HepG2 (cell line): Measurements from ENCODE around the gene CADPS2. TPM values are rescaled to one million over a fixed set of nuclear protein-coding genes. Genes with fewer than 3 reads are reported as not detected.

Experiments
- ARID3A ChIP-seq: IDR thresholded peaks from 2 replicates; pipeline ENCODE4 v1.6.1; 2012; ENCODE audit warnings: low read depth, low read length, improper control_type of control experiment
- CBFB ChIP-seq: sonication (generic); formaldehyde crosslinking; IDR thresholded peaks from 2 replicates; pipeline ENCODE4 v1.4.0; 2020; ENCODE audit warnings: missing genetic modification reagents
- FLYWCH1 ChIP-seq: sonication (generic); formaldehyde crosslinking; IDR thresholded peaks from 2 replicates; pipeline ENCODE4 v1.8.1; 2023; ENCODE audit warnings: mild to moderate bottlenecking, missing genetic modification reagents
- HINFP ChIP-seq: sonication (generic); formaldehyde crosslinking; IDR thresholded peaks from 2 replicates; pipeline ENCODE4 v1.4.0; 2020; ENCODE audit warnings: low read depth, mild to moderate bottlenecking, missing genetic modification reagents
- ISL2 ChIP-seq: sonication (generic); formaldehyde crosslinking; IDR thresholded peaks from 2 replicates; pipeline ENCODE4 v1.5.0; 2020; ENCODE audit warnings: missing genetic modification reagents
- MYPOP ChIP-seq: sonication (generic); formaldehyde crosslinking; IDR thresholded peaks from 2 replicates; pipeline ENCODE4 v1.8.1; 2023; ENCODE audit warnings: mild to moderate bottlenecking, moderate library complexity, missing genetic modification reagents
- RARA ChIP-seq: IDR thresholded peaks from 2 replicates; pipeline ENCODE4 v1.6.1; 2016; ENCODE audit warnings: missing genetic modification reagents, missing compliant biosample characterization
- RFX5 ChIP-seq: IDR thresholded peaks from 2 replicates; pipeline ENCODE4 v1.6.1; 2011; ENCODE audit warnings: low read depth, low read length, improper control_type of control experiment
- SNRNP70 ChIP-seq: fragments of 200-400 bp; formaldehyde crosslinking; IDR thresholded peaks from 2 replicates; pipeline ENCODE4 v1.6.1; 2017; ENCODE audit warnings: mild to moderate bottlenecking, low read depth, low read length, moderate library complexity
- SP2 ChIP-seq: sonication (generic); formaldehyde crosslinking; IDR thresholded peaks from 2 replicates; pipeline ENCODE4 v1.5.1; 2020; ENCODE audit warnings: mild to moderate bottlenecking, missing genetic modification reagents
- TCF7L2 ChIP-seq: IDR thresholded peaks from 2 replicates; pipeline ENCODE4 v1.6.1; 2011; ENCODE audit warnings: mild to moderate bottlenecking, low read depth, low read length, moderate library complexity
- ZFP41 ChIP-seq: sonication (generic); formaldehyde crosslinking; IDR thresholded peaks from 2 replicates; pipeline ENCODE4 v1.4.0; 2020; ENCODE audit warnings: mild to moderate bottlenecking, missing genetic modification reagents, borderline replicate concordance
- ZKSCAN1 ChIP-seq: fragments of 150-350 bp; IDR thresholded peaks from 2 replicates; pipeline ENCODE4 v1.6.1; 2014; ENCODE audit warnings: low read length
- ZNF138 ChIP-seq: sonication (generic); formaldehyde crosslinking; IDR thresholded peaks from 2 replicates; pipeline ENCODE4 v1.5.0; 2020; ENCODE audit warnings: mild to moderate bottlenecking, low read depth, missing genetic modification reagents
- ZNF160 ChIP-seq: sonication (generic); formaldehyde crosslinking; IDR thresholded peaks from 2 replicates; pipeline ENCODE4 v1.8.0; 2022; ENCODE audit warnings: mild to moderate bottlenecking, inconsistent platforms, missing genetic modification reagents
- ZNF281 ChIP-seq: sonication (generic); formaldehyde crosslinking; IDR thresholded peaks from 2 replicates; pipeline ENCODE4 v1.4.0; 2020; ENCODE audit warnings: missing genetic modification reagents, borderline replicate concordance
- ZNF530 ChIP-seq: sonication (generic); formaldehyde crosslinking; IDR thresholded peaks from 2 replicates; pipeline ENCODE4 v1.5.0; 2020; ENCODE audit warnings: low read depth, mild to moderate bottlenecking, missing genetic modification reagents
- ZNF572 ChIP-seq: sonication (generic); formaldehyde crosslinking; IDR thresholded peaks from 2 replicates; pipeline ENCODE4 v1.5.1; 2020; ENCODE audit warnings: mild to moderate bottlenecking, missing genetic modification reagents
- ZNF766 ChIP-seq: sonication (generic); formaldehyde crosslinking; IDR thresholded peaks from 2 replicates; pipeline ENCODE4 v1.5.0; 2020; ENCODE audit warnings: missing genetic modification reagents, borderline replicate concordance
- ZNF883 ChIP-seq: sonication (generic); formaldehyde crosslinking; IDR thresholded peaks from 2 replicates; pipeline ENCODE4 v1.5.1; 2020; ENCODE audit warnings: mild to moderate bottlenecking, missing genetic modification reagents; ENCODE audit errors: not compliant biosample characterization
- ZSCAN9 ChIP-seq: IDR thresholded peaks from 2 replicates; pipeline ENCODE4 v1.6.1; 2016; ENCODE audit warnings: borderline replicate concordance
- polyA plus RNA-seq, 8 experiments: library from polyadenylated mRNA; depleted of rRNA in 3 of 8; stranded (reverse) in 7 of 8; unstranded in 1 of 8; fragments of >200 nt; fragmentation: Illumina TruSeq in 4 of 8; extraction: Trizol in 4 of 8; gene quantifications; 2 replicates each; pipeline versions ENCODE4 v1.2.1 to v1.2.3, GENCODE V29; 2011 to 2016; ENCODE audit warnings: low read depth in 4 of 8, missing spikeins in 1 of 8, mixed read lengths in 1 of 8; ENCODE audit not compliant: insufficient read depth in 1 of 8
- total RNA-seq, 5 experiments: library from RNA; depleted of rRNA; stranded (reverse); fragments of >200 nt; fragmentation: Illumina TruSeq; extraction: Trizol; gene quantifications; 2 replicates each; pipeline ENCODE4 v1.2.3, GENCODE V29; 2016; ENCODE audit warnings: low read depth in 1 of 5
- TF ChIP-seq, protein P1 (sequence below): IDR thresholded peaks from 2 replicates; pipeline ENCODE4 v1.6.1; 2016
- TF ChIP-seq, protein P2 (sequence below): sonication (generic); formaldehyde crosslinking; IDR thresholded peaks from 2 replicates; pipeline ENCODE4 v1.4.0; 2020; ENCODE audit warnings: missing genetic modification reagents

The CADPS2 gene
- total and polyA plus RNA-seq, 2 of the 13 experiments (the other 11 are each of a cell fraction or from before 2014, with no cell fraction given) = 17.6 to 43.8 TPM

- TF ChIP-seq ZSCAN9 (CRISPR knock-in tag) = no peak
- no peak for TF ChIP-seq ZNF530 (CRISPR knock-in tag)
- no peak for TF ChIP-seq MYPOP (CRISPR knock-in tag)
- TF ChIP-seq ISL2 (CRISPR knock-in tag) = peak; percentile 59
- TF ChIP-seq SNRNP70 = no peak
- no peak for TF ChIP-seq FLYWCH1
- TF ChIP-seq RARA = 0 out of 2 replicates have a peak, but pooled peaks have one; percentile 21
- no peak for TF ChIP-seq ZNF572 (CRISPR knock-in tag)
- TF ChIP-seq ZNF160 = no peak
- no peak for TF ChIP-seq ZNF138 (CRISPR knock-in tag)
- no peak for TF ChIP-seq ARID3A
- no peak for TF ChIP-seq TCF7L2
- TF ChIP-seq, protein P1, sequence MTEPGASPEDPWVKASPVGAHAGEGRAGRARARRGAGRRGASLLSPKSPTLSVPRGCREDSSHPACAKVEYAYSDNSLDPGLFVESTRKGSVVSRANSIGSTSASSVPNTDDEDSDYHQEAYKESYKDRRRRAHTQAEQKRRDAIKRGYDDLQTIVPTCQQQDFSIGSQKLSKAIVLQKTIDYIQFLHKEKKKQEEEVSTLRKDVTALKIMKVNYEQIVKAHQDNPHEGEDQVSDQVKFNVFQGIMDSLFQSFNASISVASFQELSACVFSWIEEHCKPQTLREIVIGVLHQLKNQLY = no peak
- TF ChIP-seq ZFP41 (CRISPR knock-in tag) = no peak
- TF ChIP-seq CBFB (CRISPR knock-in tag) = no peak
- no peak for TF ChIP-seq ZNF883 (CRISPR knock-in tag)
- TF ChIP-seq, protein P2, sequence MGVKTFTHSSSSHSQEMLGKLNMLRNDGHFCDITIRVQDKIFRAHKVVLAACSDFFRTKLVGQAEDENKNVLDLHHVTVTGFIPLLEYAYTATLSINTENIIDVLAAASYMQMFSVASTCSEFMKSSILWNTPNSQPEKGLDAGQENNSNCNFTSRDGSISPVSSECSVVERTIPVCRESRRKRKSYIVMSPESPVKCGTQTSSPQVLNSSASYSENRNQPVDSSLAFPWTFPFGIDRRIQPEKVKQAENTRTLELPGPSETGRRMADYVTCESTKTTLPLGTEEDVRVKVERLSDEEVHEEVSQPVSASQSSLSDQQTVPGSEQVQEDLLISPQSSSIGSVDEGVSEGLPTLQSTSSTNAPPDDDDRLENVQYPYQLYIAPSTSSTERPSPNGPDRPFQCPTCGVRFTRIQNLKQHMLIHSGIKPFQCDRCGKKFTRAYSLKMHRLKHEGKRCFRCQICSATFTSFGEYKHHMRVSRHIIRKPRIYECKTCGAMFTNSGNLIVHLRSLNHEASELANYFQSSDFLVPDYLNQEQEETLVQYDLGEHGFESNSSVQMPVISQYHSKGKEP (CRISPR knock-in tag) = no peak
- no peak for TF ChIP-seq ZKSCAN1
- no peak for TF ChIP-seq ZNF766 (CRISPR knock-in tag)
- no peak for TF ChIP-seq SP2 (CRISPR knock-in tag)
- TF ChIP-seq HINFP (CRISPR knock-in tag) = no peak
- TF ChIP-seq ZNF281 (CRISPR knock-in tag) = no peak
- TF ChIP-seq RFX5 = no peak
Measured at GRCh38 chr7:122858320-122858719, 27.9 kb downstream of the CADPS2 start (continued).
